Fibroblast of skin of back (primary cell): ENCODE results near the gene ARNT2.

ENCODE experiments used
- DNase-seq: peaks from one replicate; pipeline ENCODE4 v3.0.0-alpha.2; 2013

Gene ARNT2

GRCh38 chr15:80442728-80443403 lies 38.7 kb downstream of the ARNT2 start:
- DNase-seq, result no peak

DNA sequence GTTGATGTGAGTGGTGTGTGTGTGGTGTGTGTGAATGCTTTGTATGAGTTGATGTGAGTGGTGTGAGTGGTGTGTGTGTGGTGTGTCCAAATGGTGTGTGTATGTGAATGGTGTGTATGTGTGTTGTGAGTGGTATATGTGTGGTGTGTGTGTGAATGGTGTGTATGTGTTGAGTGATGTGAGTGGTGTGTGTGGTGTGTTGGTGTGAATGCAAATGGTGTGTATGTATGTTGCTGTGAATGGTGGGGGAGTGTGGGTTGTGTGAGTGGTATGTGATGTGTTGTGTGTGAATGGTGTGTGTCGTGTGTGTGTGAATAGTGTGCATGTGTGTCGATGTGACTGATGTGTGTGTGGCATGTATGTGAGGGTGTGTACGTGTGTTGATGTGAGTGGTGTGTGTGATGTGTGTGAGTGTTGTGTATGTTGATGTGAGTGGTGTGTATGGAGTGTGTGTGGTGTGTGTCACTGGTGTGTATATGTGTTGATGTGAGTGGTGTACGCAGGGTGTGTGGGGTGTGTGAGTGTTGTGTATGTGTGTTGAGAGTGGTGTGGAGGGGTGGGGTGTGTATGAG lies 40.6 kb downstream of the ARNT2 start:
- no peak for DNase-seq

DNA sequence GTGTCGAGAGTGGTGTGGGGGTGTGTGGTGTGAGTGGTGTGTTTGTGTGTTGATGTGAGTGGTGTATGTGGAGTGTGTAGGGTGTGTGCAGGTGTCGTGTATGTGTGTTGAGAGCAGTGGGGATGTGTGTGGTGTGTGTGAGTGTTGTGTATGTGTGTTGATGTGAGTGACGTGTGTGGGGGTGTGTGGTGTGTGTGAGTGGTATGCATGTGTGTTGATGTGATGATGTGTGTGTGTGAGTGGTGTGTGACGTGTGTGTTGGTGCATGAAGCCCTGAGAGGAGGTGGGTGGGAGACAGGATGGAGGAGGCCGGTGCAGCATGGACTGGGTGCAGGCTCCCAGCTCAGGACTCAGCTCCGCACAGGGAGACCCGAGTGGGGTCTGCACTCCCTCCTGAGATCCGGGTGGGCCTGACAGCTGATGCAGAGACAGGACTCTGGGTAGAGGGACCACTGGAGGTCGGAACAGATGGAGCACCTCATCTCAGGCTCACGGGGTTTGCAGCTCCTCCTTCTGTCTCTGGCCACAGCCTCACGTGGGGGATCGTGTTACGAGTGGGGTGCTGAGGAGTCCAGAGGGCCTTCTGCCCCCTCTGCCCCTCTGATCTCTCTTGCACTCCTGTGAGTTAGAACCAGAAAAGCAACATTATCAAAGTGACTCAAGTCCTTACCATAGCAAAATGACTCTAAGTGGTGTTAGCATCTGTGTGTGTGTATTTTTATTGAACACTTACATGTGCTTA lies 41.3 kb downstream of the ARNT2 start:
- DNase-seq, result no peak

GRCh38 chr15:80447077-80447476 lies 42.9 kb downstream of the ARNT2 start:
- DNase-seq, result no peak

GRCh38 chr15:80449825-80450224 lies 45.6 kb downstream of the ARNT2 start:
- no peak for DNase-seq

DNA sequence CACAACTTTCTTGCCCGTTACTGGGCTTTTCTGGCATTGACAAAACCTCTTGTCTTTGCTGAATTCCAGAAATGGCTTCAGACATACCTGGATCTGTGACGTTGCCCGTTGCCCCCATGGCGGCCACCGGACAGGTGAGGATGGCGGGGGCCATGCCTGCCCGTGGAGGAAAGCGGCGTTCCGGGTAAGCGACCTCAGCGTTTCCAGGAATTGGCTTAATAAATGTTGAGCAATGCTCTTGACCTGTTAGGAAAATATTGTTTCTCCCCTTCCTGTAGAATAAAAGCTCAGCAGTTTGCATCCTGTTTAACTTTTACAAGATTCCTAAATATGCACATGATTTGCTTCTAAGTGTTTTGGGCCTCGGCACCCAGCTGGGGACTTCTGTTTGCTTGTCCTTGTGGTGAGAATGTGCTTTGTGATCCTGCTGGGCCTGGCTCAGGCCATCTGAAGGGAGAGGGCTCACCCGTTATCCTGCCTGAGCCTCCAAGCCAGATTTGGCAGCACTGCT lies 46.7 kb downstream of the ARNT2 start:
- DNase-seq, result peak; percentile 37

DNA sequence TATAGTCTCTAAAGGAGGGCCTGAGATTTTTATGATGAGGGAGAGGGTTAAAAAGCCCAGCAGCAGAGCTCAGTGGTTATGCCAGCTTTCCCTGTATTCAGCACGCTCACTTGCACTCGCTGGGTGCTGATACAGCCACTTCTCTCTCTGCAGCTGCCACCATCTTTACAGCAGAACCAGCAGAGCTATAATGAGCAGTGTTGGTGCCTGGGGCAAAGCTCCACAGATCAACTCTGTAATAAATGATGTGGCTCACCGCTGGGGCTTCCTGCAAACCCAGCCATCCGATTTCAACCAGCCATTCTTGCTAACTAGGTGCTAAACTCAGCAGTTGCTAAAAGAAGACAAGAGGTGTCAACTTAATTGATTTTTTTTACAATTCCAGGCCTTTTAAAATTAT lies 48.0 kb downstream of the ARNT2 start:
- no peak for DNase-seq

DNA sequence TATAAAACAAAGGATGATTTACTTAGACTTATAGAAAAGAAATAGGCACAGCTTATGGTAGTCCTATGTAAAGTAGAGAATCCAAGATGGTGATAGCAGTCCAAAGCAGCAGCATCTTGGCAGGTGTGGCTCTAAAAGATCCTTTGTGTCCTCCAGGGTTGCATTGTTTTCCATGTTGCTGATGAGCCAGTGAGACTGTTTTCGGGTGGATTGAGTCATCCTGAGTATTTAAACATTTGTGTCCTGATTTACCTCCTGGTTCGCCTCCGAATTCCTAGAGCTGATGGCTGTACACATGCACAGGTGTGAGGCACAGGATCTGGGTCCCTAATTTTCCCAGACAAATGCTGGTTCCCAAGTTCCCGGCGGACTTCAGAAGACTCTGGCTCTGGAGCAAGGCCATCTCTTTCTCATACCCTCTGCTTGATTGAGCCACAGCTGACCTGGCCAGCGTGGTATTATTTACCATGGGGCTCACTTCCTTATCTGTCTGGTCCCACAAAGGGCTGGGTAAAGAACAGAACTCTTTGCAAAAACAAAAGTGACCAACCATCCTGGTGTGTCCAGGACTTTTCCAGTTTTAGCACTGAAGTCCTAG lies 51.0 kb downstream of the ARNT2 start:
- no peak for DNase-seq

GRCh38 chr15:80455668-80456442 lies 51.7 kb downstream of the ARNT2 start:
- peak; percentile 96 for DNase-seq

- no peak for DNase-seq
These were observed 52.6 kb downstream of the ARNT2 start for GRCh38 chr15:80456517-80457492.

GRCh38 chr15:80457896-80458295 lies 53.7 kb downstream of the ARNT2 start:
- DNase-seq, result no peak

- DNase-seq, result no peak
These were observed 54.4 kb downstream of the ARNT2 start for GRCh38 chr15:80458580-80458979.

DNA sequence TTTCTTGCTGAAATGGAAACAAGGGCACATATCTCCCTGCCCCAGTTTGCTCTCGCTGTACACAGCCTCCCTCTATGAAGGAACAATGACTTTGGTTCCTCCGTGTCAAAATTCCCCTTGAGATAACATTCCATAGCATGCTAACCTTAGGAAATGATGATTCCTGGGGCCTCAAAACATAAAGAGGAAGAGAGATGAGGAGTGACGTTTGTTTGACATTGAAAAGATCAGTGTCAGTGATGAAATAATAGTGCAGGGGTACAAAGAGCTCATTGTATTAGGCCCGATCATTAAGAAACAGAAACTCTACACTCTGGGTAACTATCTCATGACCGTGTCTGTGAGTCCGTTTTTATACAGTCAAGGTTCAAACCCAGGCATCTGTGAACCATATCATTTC lies 55.2 kb downstream of the ARNT2 start:
- no peak for DNase-seq

- no peak for DNase-seq
These were observed 55.6 kb downstream of the ARNT2 start for GRCh38 chr15:80459818-80460217.

DNA sequence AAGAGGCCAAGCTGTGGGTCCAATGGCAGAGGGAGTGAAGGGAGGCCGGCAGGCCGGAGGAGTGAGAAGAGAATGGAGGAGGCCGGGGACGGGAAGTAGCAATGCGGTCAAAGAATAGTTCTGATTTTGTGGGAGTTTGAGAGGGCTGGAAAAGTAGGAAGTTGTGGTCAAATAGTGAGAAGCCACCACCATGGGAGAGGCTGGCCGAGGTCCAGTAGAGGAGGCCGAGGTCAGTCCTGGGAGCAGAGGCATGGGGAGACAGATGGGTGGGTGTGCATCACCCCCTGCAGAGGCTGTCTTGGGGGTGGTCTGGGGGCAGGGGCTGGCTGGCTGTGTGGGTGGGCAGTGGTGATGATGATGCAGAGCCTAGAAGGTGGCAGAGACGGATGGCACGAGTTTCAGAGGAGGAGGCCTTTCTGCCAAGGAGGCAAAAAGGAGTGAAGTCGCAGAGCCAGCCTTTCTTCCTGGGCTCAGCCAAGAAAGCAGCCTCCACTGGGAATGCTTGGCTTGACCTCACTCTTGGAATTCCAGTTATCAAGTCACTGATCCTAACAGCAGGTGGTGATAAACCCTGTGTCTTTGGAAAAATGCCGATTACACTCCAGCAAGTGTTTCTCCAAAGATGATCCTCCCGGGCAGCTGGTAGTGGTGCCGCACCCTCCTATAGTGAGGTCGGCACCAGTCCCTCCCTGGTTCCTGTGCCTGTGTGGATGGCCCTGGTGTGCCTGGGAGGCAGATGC lies 57.3 kb downstream of the ARNT2 start:
- DNase-seq, result peak; percentile 34

- DNase-seq, result no peak
These were observed 57.9 kb downstream of the ARNT2 start for GRCh38 chr15:80462111-80462510.

DNA sequence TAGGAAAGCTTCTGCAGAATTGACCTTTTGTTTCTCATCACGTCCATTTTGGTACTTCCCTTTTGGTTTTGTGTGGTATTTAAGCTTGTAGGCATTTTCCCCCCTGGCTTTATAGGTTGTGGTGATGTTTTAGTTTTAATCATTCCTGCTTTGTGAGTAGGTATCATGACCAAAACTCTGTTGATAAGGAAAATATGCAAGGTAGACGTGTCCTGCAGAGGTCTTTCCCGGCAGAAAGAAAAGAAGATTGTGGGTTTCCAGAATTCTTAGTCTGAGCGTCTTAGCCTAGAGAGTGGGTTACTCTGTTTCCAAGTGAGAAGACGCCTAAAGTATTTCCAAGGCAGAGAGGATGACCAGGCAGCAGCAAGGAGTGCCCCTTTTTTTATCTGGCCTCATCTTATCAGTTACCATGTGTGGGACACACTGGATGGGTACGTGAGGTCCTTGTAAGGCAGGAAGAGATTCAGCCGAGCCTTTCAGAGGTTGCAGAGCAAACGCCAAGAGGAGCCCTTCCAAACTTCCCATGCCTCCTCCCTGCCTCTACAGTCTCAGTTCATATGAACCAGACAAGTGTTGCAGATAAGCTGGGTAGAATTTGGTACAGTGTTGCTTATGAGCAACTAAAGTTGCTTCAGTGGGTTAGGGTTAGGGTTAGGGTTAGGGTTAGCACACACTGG lies 58.8 kb downstream of the ARNT2 start:
- no peak for DNase-seq

DNA sequence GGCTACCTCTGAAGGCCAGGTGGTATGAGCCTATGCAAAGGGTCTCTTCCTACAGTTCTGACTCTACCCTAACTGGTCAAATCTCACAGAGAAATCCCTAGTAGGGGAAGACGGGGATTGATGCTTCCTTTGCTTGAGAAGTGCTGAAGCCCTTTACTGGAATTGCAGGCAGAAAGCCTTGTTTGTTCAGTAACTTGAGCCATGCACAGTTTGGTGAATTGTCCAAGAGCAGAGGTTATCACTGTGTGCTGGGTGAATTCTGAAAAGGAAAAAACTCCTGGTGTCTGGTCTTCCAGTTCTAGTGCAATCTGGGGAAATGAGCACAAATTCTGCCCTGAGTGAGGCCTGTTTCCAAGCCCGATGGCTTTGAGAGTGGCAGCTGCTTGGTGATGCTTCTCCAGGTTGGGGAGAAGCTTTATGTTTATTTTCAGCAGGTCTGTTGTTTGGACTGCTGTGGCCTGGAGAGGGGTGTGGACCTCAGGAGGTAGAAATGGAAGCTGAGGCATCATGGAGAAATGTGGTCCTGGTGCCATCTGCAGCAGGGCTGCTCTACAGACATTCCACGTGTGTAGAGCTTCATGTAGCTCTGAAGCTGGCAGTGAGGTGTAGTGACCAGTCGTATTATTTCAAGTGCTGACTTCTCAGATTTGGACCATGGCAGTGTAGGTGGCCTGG lies 60.9 kb downstream of the ARNT2 start:
- no peak for DNase-seq

DNA sequence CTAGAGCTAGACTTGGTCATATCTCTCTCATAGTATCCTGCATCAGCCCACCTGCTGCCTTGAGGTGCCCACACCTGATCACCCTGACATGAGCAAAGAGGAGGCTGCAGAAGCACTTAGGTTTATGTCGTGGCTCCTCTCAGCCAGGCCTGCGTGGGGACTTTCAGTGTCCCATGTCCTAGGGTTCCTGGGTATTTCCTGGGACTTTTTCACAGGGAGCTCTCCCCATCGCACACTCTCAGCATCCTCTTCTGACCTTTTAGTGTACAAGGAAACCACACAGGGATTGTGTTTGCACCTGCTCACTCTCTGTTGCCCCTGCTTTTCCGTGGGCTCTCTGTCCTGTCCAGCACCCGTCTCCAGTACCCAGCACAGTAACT lies 61.4 kb downstream of the ARNT2 start:
- DNase-seq, result no peak
